Activated naive CD4-positive, alpha-beta T cell treated with anti-CD3 and anti-CD28 coated beads, Interleukin-2, amount 50 U/mL, for 72 hours (primary cell): Measurements from ENCODE around the gene MIDN. TPM values are rescaled to one million over a fixed set of nuclear protein-coding genes. Genes with fewer than 3 reads are reported as not detected.
A peak's percentile ranks its signal among the peaks of the same experiment; 100 is the strongest.
"Not testable (repeated sequence)": the region's sequence is repeated elsewhere in the genome, so short reads cannot be mapped to it uniquely, and the experiment has no call there.

Experiments
- ATAC-seq, 2 donors: fragments of 150-1000 bp; cut with Tn5 transposase; 2 replicates each; pipeline ENCODE4 v1.10.0; 2021; ENCODE audit warnings: mild to moderate bottlenecking in 2 of 2, moderate library complexity in 2 of 2
- DNase-seq, 2 donors: peaks; one replicate each; pipeline ENCODE4 v3.0.0; 2021 to 2022; ENCODE audit warnings: low spot score in 2 of 2
- H3K27ac Mint-ChIP-seq, 2 donors: one replicate each; pipeline ENCODE4 v1.8.0; 2022; ENCODE audit warnings: mild to moderate bottlenecking in 2 of 2, mixed read lengths in 2 of 2
- H3K36me3 Mint-ChIP-seq, 2 donors: one replicate each; pipeline ENCODE4 v1.8.0; 2022; ENCODE audit warnings: mixed read lengths in 2 of 2
- H3K9me3 Mint-ChIP-seq, 2 donors: one replicate each; pipeline ENCODE4 v1.8.0; 2022; ENCODE audit warnings: mixed read lengths in 2 of 2
- total RNA-seq, 2 donors: library from RNA; stranded (reverse); gene quantifications; one replicate each; pipeline ENCODE4 v1.2.3, GENCODE V29; 2022

The MIDN gene
- total RNA-seq, 2 donors from 2014 or later, result 52.9 to 113 TPM

GRCh38 chr19:1296575-1297271 is 48.3 kb downstream of the MIDN start:
- Mint-ChIP-seq H3K36me3 (no peaks in the 10 kb centered on the region), H3K27ac (no peak overlapping the region), H3K9me3 (no peaks in the 10 kb centered on the region)
- no peak for DNase-seq
- ATAC-seq, result no peak

GRCh38 chr19:1298235-1298634 is 49.9 kb downstream of the MIDN start:
- DNase-seq (no peak), ATAC-seq (no peak)
- H3K36me3 Mint-ChIP-seq, result no peaks in the 10 kb centered on the region
- H3K9me3 Mint-ChIP-seq, result no peaks in the 10 kb centered on the region
- H3K27ac Mint-ChIP-seq, result no peak overlapping the region

DNA sequence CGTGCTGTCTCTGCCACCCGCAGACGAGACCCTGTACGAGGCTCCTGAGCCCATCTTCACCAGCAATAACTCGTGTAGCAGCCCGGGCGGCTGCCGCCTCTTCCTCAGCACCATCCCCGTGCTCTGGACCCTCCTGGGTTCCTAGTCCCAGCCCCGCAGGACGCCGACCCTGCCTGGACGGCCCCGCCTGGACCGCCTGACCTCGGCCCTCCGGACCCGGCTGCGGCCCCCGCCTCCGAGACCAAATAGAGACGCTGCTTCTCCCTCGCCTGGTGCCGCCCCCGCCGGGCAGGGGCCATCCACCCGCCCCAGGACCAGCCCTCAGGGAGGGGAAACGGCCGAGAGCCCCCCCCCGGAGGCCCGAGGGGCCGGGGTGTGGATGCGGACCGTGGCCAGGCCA is 51.4 kb downstream of the MIDN start:
- ATAC-seq (no peak), DNase-seq (no peak)
- Mint-ChIP-seq H3K27ac (no peak overlapping the region), H3K9me3 (no peaks in the 10 kb centered on the region), H3K36me3 (no peaks in the 10 kb centered on the region)

DNA sequence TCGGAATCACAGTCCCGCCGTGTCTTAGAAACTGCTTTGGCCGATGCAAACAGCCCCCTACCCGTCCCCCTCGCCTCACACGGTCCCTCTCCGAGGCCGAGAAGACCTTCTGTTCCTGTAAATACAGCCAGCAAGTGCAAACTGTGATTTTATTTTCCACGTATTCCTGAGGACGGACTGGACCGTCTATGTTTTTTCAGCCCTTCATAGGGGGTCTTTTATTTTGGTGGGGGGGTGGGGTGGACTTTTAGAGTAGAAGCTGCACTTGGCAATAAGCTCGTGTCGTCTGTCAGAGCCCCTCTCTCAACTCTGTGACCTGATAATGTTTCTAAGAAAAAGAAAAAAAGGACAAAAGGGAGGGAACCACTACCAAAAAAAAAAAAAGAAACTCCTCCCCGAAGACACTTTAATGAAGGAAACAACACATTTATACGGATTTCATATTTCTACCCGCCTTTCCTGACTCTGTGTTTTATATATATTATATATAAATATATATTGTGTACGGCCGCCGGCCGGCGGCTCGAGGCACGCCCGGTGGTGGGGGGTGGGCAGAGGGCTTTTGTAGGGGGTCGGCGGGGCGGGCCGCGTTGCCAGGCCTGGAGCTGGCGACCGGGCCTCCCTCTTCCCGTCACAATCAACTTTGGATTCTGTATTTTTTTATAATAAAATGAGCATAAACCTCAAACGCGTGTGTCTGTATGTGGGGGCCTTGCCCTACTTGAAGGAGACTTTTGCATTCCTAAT is 52.5 kb downstream of the MIDN start:
- H3K27ac Mint-ChIP-seq, result no peak overlapping the region
- ATAC-seq (no peak), DNase-seq (no peak)
- H3K9me3 Mint-ChIP-seq, result no peaks in the 10 kb centered on the region
- H3K36me3 Mint-ChIP-seq, result no peaks in the 10 kb centered on the region

DNA sequence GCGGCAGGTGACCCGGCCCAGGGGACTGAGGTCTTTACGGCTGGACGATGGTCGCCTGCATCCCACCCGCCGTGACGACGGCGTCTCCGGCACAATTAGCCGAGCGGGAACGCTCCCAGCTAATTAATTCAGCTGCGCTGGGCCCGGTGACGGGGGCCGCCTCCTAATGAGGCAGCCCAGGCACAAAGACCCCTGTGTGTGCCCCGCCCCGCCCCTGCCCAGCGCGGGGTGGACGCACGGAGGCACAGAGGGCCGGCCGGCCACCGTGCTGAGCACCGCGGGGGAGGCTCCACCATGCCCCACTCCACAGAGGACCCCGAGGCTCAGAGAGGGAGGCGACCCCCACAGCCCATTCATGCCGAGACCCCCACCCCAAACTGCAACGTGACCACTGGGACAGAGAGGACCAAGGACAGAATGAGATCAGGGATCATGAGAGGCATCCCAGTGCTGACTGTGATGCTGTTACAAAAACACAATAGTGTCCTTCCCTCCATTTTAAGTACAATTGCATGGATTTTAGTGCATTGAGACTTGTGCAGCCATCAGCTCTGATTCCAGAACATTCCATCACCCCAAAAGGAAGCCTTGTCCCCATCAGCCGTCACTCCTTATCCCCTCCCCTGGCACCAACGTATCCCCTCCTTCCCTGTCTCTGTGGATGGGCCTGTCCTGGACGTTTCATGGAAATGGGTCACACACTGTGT is 54.3 kb downstream of the MIDN start:
- Mint-ChIP-seq H3K9me3 (no peaks in the 10 kb centered on the region), H3K36me3 (no peaks in the 10 kb centered on the region), H3K27ac (no peak overlapping the region)
- ATAC-seq, result no peak
- no peak for DNase-seq

DNA sequence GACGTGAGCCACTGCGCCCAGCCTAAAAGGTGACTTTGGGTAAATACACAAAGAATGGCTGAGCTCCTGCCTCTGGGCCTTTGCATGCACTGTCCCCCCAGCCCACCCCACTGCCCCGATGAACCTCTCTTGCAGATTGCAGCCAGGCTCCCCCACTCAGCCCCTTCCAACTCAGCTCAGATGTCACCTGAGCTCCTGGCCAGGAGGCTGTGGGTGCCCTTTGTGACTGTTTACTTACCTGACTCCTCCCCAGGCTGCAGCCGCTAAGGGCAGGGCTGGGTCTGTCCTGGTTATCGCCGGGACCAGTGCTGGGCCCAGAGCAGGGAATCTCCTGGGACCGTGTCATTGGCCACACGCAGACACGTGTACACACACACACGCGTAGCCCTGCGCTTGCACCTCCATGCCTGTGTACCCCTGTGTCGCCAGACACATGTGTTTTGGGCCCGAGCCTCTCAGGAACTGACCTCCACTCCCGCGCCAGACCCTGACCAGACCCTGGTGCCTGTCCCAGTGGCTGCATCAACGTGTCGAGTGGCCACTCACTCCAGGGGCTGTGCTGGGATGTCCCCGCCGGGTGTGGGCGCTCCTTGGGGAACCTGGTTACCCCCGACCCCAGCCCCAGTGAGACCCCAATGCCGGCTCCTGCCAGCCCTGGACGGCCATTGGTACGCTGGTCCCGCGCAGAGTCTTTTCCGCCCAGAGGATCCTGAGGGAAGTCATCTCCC is 56.0 kb downstream of the MIDN start:
- no peaks in the 10 kb centered on the region for H3K9me3 Mint-ChIP-seq
- H3K27ac Mint-ChIP-seq, result no peak overlapping the region
- DNase-seq, result no peak

GRCh38 chr19:1305354-1305753 is 57.0 kb downstream of the MIDN start:
- not testable (repeated sequence) for ATAC-seq, H3K36me3 Mint-ChIP-seq, H3K9me3 Mint-ChIP-seq, DNase-seq, H3K27ac Mint-ChIP-seq

More for the DNA sequence above, 56.0 kb downstream of the MIDN start:
- no peaks in the 10 kb centered on the region for H3K36me3 Mint-ChIP-seq
- no peak for ATAC-seq

DNA sequence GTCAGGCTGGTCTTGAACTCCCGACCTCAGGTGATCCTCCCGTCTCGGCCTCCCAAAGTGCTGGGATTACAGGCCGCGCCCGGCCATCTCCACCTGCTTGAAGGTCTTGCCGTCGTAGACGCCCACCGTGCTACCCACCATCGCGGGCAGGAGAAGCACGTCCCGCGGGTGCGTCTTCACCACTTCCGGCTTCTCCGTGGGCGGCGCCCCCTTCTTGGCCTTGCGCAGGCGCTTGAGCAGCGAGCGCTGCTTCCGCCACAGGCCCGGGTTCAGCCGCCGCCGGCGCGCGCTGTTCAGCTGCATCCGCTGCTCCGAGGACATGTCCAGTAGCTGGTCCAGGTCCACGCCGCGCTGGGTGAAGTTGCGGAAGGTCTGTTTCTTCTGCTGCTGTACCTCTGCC is 58.9 kb downstream of the MIDN start:
- Mint-ChIP-seq H3K9me3 (no peaks in the 10 kb centered on the region), H3K27ac (no peak overlapping the region), H3K36me3 (no peaks in the 10 kb centered on the region)
- ATAC-seq (no peak), DNase-seq (no peak)

GRCh38 chr19:1307755-1308303 is 59.4 kb downstream of the MIDN start:
- H3K9me3 Mint-ChIP-seq, result no peaks in the 10 kb centered on the region
- no peaks in the 10 kb centered on the region for H3K36me3 Mint-ChIP-seq
- DNase-seq (no peak), ATAC-seq (no peak)
- no peak overlapping the region for H3K27ac Mint-ChIP-seq

DNA sequence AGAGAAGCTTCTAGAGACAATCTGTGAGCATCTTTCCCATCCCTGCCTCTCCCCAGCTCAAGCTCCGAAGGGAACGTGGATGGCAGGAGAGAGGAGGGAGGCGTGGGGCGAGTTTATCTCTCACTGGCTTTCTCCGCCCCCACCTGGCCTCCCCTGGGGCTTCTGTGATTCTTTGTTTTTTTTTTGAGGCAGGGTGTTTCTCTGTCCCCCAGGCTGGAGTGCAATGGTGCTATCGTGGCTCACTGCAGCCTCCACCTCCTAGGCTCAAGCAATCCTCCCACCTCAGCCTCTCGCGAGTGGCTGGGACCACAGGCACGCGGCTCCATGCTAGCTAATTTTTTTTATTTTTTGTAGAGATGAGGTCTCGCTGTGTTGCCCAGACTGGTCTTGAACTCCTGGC is 60.3 kb downstream of the MIDN start:
- DNase-seq, result no peak
- no peaks in the 10 kb centered on the region for H3K9me3 Mint-ChIP-seq

More for the DNA sequence above, 60.3 kb downstream of the MIDN start:
- no peaks in the 10 kb centered on the region for H3K36me3 Mint-ChIP-seq
- peak overlapping the region in 1 of 2 donors; percentile 36 for H3K27ac Mint-ChIP-seq
- no peak for ATAC-seq

Other genes starting within 250 kb of the MIDN start
- under 1 TPM; 0.07 to 0.19 TPM for gene GRIN3B, start 248.2 kb upstream of the MIDN start, total RNA-seq
- gene TMEM259, start 227.5 kb upstream of the MIDN start, total RNA-seq, result 100 to 1,000 TPM; 104 to 156 TPM
- not detected for gene RNU6-2, start 227.1 kb upstream of the MIDN start, total RNA-seq
- gene CNN2, start 222.0 kb upstream of the MIDN start, total RNA-seq, result 100 to 1,000 TPM; 187 to 254 TPM
- gene ABCA7, start 208.5 kb upstream of the MIDN start, total RNA-seq, result 100 to 1,000 TPM in 1 of 2 donors, 10 to 100 TPM in 1; 17.8 to 105 TPM
- gene ARHGAP45, start 181.4 kb upstream of the MIDN start, total RNA-seq, result 100 to 1,000 TPM; 171 to 174 TPM
- 100 to 1,000 TPM; 248 to 259 TPM for gene POLR2E, start 153.2 kb upstream of the MIDN start, total RNA-seq
- 100 to 1,000 TPM; 154 to 316 TPM for gene GPX4, start 144.6 kb upstream of the MIDN start, total RNA-seq
- 100 to 1,000 TPM; 113 to 144 TPM for gene SBNO2, start 74.3 kb upstream of the MIDN start, total RNA-seq
- 10 to 100 TPM; 73.1 to 86.4 TPM for gene STK11, start 42.8 kb upstream of the MIDN start, total RNA-seq
- 1 to 10 TPM; 1.0 to 1.6 TPM for gene CBARP, start 10.6 kb upstream of the MIDN start, total RNA-seq
- 100 to 1,000 TPM; 114 to 201 TPM for gene ATP5F1D, start 6.8 kb upstream of the MIDN start, total RNA-seq
- 100 to 1,000 TPM; 148 to 157 TPM for gene CIRBP, start 20.7 kb downstream of the MIDN start, total RNA-seq
- 10 to 100 TPM; 42.1 to 76.0 TPM for gene FAM174C, start 26.9 kb downstream of the MIDN start, total RNA-seq
- under 1 TPM in 1 of 2 donors, not detected in 1; 0.25 TPM for gene EFNA2, start 37.3 kb downstream of the MIDN start, total RNA-seq
- 100 to 1,000 TPM in 1 of 2 donors, 10 to 100 TPM in 1; 89.4 to 105 TPM for gene NDUFS7, start 135.3 kb downstream of the MIDN start, total RNA-seq
- 10 to 100 TPM in 1 of 2 donors, 1 to 10 TPM in 1; 4.2 to 30.2 TPM for gene GAMT, start 153.0 kb downstream of the MIDN start, total RNA-seq
- gene DAZAP1, start 159.0 kb downstream of the MIDN start, total RNA-seq, result 100 to 1,000 TPM; 194 to 298 TPM
- 1,000 to 10,000 TPM; 1,495 to 1,747 TPM for gene RPS15, start 189.8 kb downstream of the MIDN start, total RNA-seq
- under 1 TPM; 0.09 to 0.14 TPM for gene APC2, start 201.5 kb downstream of the MIDN start, total RNA-seq
- 10 to 100 TPM; 24.5 to 29.3 TPM for gene C19orf25, start 230.6 kb downstream of the MIDN start, total RNA-seq
- gene PCSK4, start 241.8 kb downstream of the MIDN start, total RNA-seq, result 1 to 10 TPM; 8.4 to 9.4 TPM
- 1 to 10 TPM; 1.4 to 2.9 TPM for gene REEP6, start 242.6 kb downstream of the MIDN start, total RNA-seq